Medulla oblongata (tissue), 1 donor: ENCODE results near the gene HNMT.
"Not testable (repeated sequence)": the region's sequence is repeated elsewhere in the genome, so short reads cannot be mapped to it uniquely, and the experiment has no call there.

Experiments
- DNase-seq: peaks from one replicate; pipeline ENCODE4 v3.0.0-alpha.2; 2015; ENCODE audit errors: extremely low spot score

HNMT gene

GRCh38 chr2:138043588-138043987, 79.3 kb downstream of the HNMT start:
- DNase-seq, result not testable (repeated sequence)

- no peak for DNase-seq
Measured at GRCh38 chr2:138058427-138058826, 94.2 kb downstream of the HNMT start.

- no peak for DNase-seq
Measured at GRCh38 chr2:138059487-138060300, 95.4 kb downstream of the HNMT start.

- DNase-seq, result no peak
Measured at GRCh38 chr2:138060301-138060635, 96.0 kb downstream of the HNMT start.

- DNase-seq, result no peak
Measured at GRCh38 chr2:138061961-138062360, 97.7 kb downstream of the HNMT start.

- no peak for DNase-seq
Measured at GRCh38 chr2:138063181-138063580, 98.9 kb downstream of the HNMT start.
